ENCODE measurements around the gene NPLOC4.
"Not testable (repeated sequence)": the region's sequence is repeated elsewhere in the genome, so short reads cannot be mapped to it uniquely, and the experiment has no call there.

The NPLOC4 gene

GRCh38 chr17:81531013-81531412 lies 105.9 kb downstream of the NPLOC4 start:
- Histone ChIP-seq H3K27me3 (ENCODE audit: control insufficient read depth in 1 of 2, insufficient read depth in 2 of 2, low read length in 2 of 2) (peaks cover 42 to 46% of the 10 kb centered on the region in 2 donors), H3K4me1 (ENCODE audit: control insufficient read depth in 1 of 2, insufficient read depth in 2 of 2, low read length in 2 of 2) (peaks cover 0 to 12% of the 10 kb centered on the region in 2 donors)
- not testable (repeated sequence) for H3K9me3 ChIP-seq (ENCODE audit: control insufficient read depth in 1 of 2, low read length in 2 of 2); H3K9ac ChIP-seq (ENCODE audit: low read depth in 1 of 2, low read length in 2 of 2); H3K27ac ChIP-seq (ENCODE audit: low read depth, low read length); H3K4me3 ChIP-seq (ENCODE audit: low read depth in 1 of 2, low read length in 2 of 2); H3K36me3 ChIP-seq (ENCODE audit: control insufficient read depth in 1 of 2, insufficient read depth in 2 of 2, low read length in 2 of 2)

GRCh38 chr17:81529437-81529803 lies 107.5 kb downstream of the NPLOC4 start:
- Histone ChIP-seq H3K27ac (ENCODE audit: low read depth, low read length) (no peak overlapping the region), H3K9ac (ENCODE audit: low read depth in 1 of 2, low read length in 2 of 2) (no peak overlapping the region), H3K4me1 (ENCODE audit: control insufficient read depth in 1 of 2, insufficient read depth in 2 of 2, low read length in 2 of 2) (peaks cover 0 to 12% of the 10 kb centered on the region in 2 donors), H3K36me3 (ENCODE audit: control insufficient read depth in 1 of 2, insufficient read depth in 2 of 2, low read length in 2 of 2) (no peaks in the 10 kb centered on the region), H3K27me3 (ENCODE audit: control insufficient read depth in 1 of 2, insufficient read depth in 2 of 2, low read length in 2 of 2) (peaks cover 48 to 49% of the 10 kb centered on the region in 2 donors), H3K9me3 (ENCODE audit: control insufficient read depth in 1 of 2, low read length in 2 of 2) (no peaks in the 10 kb centered on the region), H3K4me3 (ENCODE audit: low read depth in 1 of 2, low read length in 2 of 2) (no peak overlapping the region)

GRCh38 chr17:81528651-81529436 lies 108.1 kb downstream of the NPLOC4 start:
- Histone ChIP-seq H3K9me3 (ENCODE audit: control insufficient read depth in 1 of 2, low read length in 2 of 2) (no peaks in the 10 kb centered on the region), H3K36me3 (ENCODE audit: control insufficient read depth in 1 of 2, insufficient read depth in 2 of 2, low read length in 2 of 2) (no peaks in the 10 kb centered on the region), H3K4me1 (ENCODE audit: control insufficient read depth in 1 of 2, insufficient read depth in 2 of 2, low read length in 2 of 2) (peaks cover 0 to 12% of the 10 kb centered on the region in 2 donors), H3K4me3 (ENCODE audit: low read depth in 1 of 2, low read length in 2 of 2) (no peak overlapping the region), H3K27me3 (ENCODE audit: control insufficient read depth in 1 of 2, insufficient read depth in 2 of 2, low read length in 2 of 2) (peaks cover 54% of the 10 kb centered on the region in 2 donors), H3K27ac (ENCODE audit: low read depth, low read length) (no peak overlapping the region), H3K9ac (ENCODE audit: low read depth in 1 of 2, low read length in 2 of 2) (no peak overlapping the region)

GRCh38 chr17:81528384-81528650 lies 108.6 kb downstream of the NPLOC4 start:
- no peaks in the 10 kb centered on the region for H3K9me3 ChIP-seq (ENCODE audit: control insufficient read depth in 1 of 2, low read length in 2 of 2)
- H3K4me3 ChIP-seq (ENCODE audit: low read depth in 1 of 2, low read length in 2 of 2) = no peak overlapping the region
- peaks cover 0 to 10% of the 10 kb centered on the region in 2 donors for H3K4me1 ChIP-seq (ENCODE audit: control insufficient read depth in 1 of 2, insufficient read depth in 2 of 2, low read length in 2 of 2)
- H3K9ac ChIP-seq (ENCODE audit: low read depth in 1 of 2, low read length in 2 of 2) = no peak overlapping the region
- H3K27ac ChIP-seq (ENCODE audit: low read depth, low read length) = no peak overlapping the region
- H3K36me3 ChIP-seq (ENCODE audit: control insufficient read depth in 1 of 2, insufficient read depth in 2 of 2, low read length in 2 of 2) = no peaks in the 10 kb centered on the region
- H3K27me3 ChIP-seq (ENCODE audit: control insufficient read depth in 1 of 2, insufficient read depth in 2 of 2, low read length in 2 of 2) = peaks cover 58 to 60% of the 10 kb centered on the region in 2 donors

- Histone ChIP-seq H3K27ac (ENCODE audit: low read depth, low read length) (no peak within 1 kb of the TSS), H3K4me3 (ENCODE audit: low read depth in 1 of 2, low read length in 2 of 2) (no peak within 1 kb of the TSS), H3K9ac (ENCODE audit: low read depth in 1 of 2, low read length in 2 of 2) (no peak within 1 kb of the TSS), H3K27me3 (ENCODE audit: control insufficient read depth in 1 of 2, insufficient read depth in 2 of 2, low read length in 2 of 2) (peaks cover 58 to 61% of the 10 kb centered on the region in 2 donors), H3K4me1 (ENCODE audit: control insufficient read depth in 1 of 2, insufficient read depth in 2 of 2, low read length in 2 of 2) (peaks cover 0 to 8% of the 10 kb centered on the region in 2 donors), H3K36me3 (ENCODE audit: control insufficient read depth in 1 of 2, insufficient read depth in 2 of 2, low read length in 2 of 2) (no peaks in the 10 kb centered on the region), H3K9me3 (ENCODE audit: control insufficient read depth in 1 of 2, low read length in 2 of 2) (no peaks in the 10 kb centered on the region)
Observed at GRCh38 chr17:81527591-81528383, 109.1 kb downstream of the NPLOC4 start, which contains the start of gene FSCN2. Gene FSCN2, plus strand, starts transcription at chr17:81528377. Its CDS starts 155 bp downstream, at chr17:81528532.

- H3K4me1 ChIP-seq (ENCODE audit: control insufficient read depth in 1 of 2, insufficient read depth in 2 of 2, low read length in 2 of 2) = peaks cover 0 to 8% of the 10 kb centered on the region in 2 donors
- no peak overlapping the region for H3K27ac ChIP-seq (ENCODE audit: low read depth, low read length)
- H3K27me3 ChIP-seq (ENCODE audit: control insufficient read depth in 1 of 2, insufficient read depth in 2 of 2, low read length in 2 of 2) = peaks cover 58 to 61% of the 10 kb centered on the region in 2 donors
- no peak overlapping the region for H3K9ac ChIP-seq (ENCODE audit: low read depth in 1 of 2, low read length in 2 of 2)
- H3K9me3 ChIP-seq (ENCODE audit: control insufficient read depth in 1 of 2, low read length in 2 of 2) = no peaks in the 10 kb centered on the region
- no peak overlapping the region for H3K4me3 ChIP-seq (ENCODE audit: low read depth in 1 of 2, low read length in 2 of 2)
- no peaks in the 10 kb centered on the region for H3K36me3 ChIP-seq (ENCODE audit: control insufficient read depth in 1 of 2, insufficient read depth in 2 of 2, low read length in 2 of 2)
Observed at GRCh38 chr17:81526662-81527571, 110.0 kb downstream of the NPLOC4 start.

GRCh38 chr17:81524865-81525159 lies 112.1 kb downstream of the NPLOC4 start:
- no peaks in the 10 kb centered on the region for H3K9me3 ChIP-seq (ENCODE audit: control insufficient read depth in 1 of 2, low read length in 2 of 2)
- H3K4me3 ChIP-seq (ENCODE audit: low read depth in 1 of 2, low read length in 2 of 2) = no peak overlapping the region
- no peaks in the 10 kb centered on the region for H3K36me3 ChIP-seq (ENCODE audit: control insufficient read depth in 1 of 2, insufficient read depth in 2 of 2, low read length in 2 of 2)
- H3K9ac ChIP-seq (ENCODE audit: low read depth in 1 of 2, low read length in 2 of 2) = no peak overlapping the region
- H3K27ac ChIP-seq (ENCODE audit: low read depth, low read length) = no peak overlapping the region
- peaks cover 3 to 11% of the 10 kb centered on the region in 2 donors for H3K4me1 ChIP-seq (ENCODE audit: control insufficient read depth in 1 of 2, insufficient read depth in 2 of 2, low read length in 2 of 2)
- H3K27me3 ChIP-seq (ENCODE audit: control insufficient read depth in 1 of 2, insufficient read depth in 2 of 2, low read length in 2 of 2) = peaks cover 54 to 55% of the 10 kb centered on the region in 2 donors

- Histone ChIP-seq H3K9me3 (ENCODE audit: control insufficient read depth in 1 of 2, low read length in 2 of 2) (no peaks in the 10 kb centered on the region), H3K4me1 (ENCODE audit: control insufficient read depth in 1 of 2, insufficient read depth in 2 of 2, low read length in 2 of 2) (peaks cover 9 to 16% of the 10 kb centered on the region in 2 donors), H3K27ac (ENCODE audit: low read depth, low read length) (no peak overlapping the region), H3K27me3 (ENCODE audit: control insufficient read depth in 1 of 2, insufficient read depth in 2 of 2, low read length in 2 of 2) (peaks cover 51% of the 10 kb centered on the region in 2 donors), H3K36me3 (ENCODE audit: control insufficient read depth in 1 of 2, insufficient read depth in 2 of 2, low read length in 2 of 2) (no peaks in the 10 kb centered on the region), H3K9ac (ENCODE audit: low read depth in 1 of 2, low read length in 2 of 2) (no peak overlapping the region), H3K4me3 (ENCODE audit: low read depth in 1 of 2, low read length in 2 of 2) (no peak overlapping the region)
Observed at GRCh38 chr17:81524039-81524864, 112.7 kb downstream of the NPLOC4 start.

GRCh38 chr17:81523402-81524038 lies 113.4 kb downstream of the NPLOC4 start:
- no peaks in the 10 kb centered on the region for H3K9me3 ChIP-seq (ENCODE audit: control insufficient read depth in 1 of 2, low read length in 2 of 2)
- H3K4me3 ChIP-seq (ENCODE audit: low read depth in 1 of 2, low read length in 2 of 2) = no peak overlapping the region
- no peak overlapping the region for H3K27ac ChIP-seq (ENCODE audit: low read depth, low read length)
- H3K27me3 ChIP-seq (ENCODE audit: control insufficient read depth in 1 of 2, insufficient read depth in 2 of 2, low read length in 2 of 2) = peaks cover 43 to 44% of the 10 kb centered on the region in 2 donors
- peaks cover 12 to 18% of the 10 kb centered on the region in 2 donors for H3K4me1 ChIP-seq (ENCODE audit: control insufficient read depth in 1 of 2, insufficient read depth in 2 of 2, low read length in 2 of 2)
- no peaks in the 10 kb centered on the region for H3K36me3 ChIP-seq (ENCODE audit: control insufficient read depth in 1 of 2, insufficient read depth in 2 of 2, low read length in 2 of 2)
- H3K9ac ChIP-seq (ENCODE audit: low read depth in 1 of 2, low read length in 2 of 2) = no peak overlapping the region
